GM12878 (cell line): ENCODE results near the gene FLII. TPM values are rescaled to one million over a fixed set of nuclear protein-coding genes. Genes with fewer than 3 reads are reported as not detected.
A peak's percentile ranks its signal among the peaks of the same experiment; 100 is the strongest.

ENCODE experiments used
- ATAC-seq: fragments of 200-7000 bp; cut with Tn5 transposase; 3 replicates; pipeline ENCODE4 v1.9.1; 2020; ENCODE audit warnings: mild to moderate bottlenecking, moderate library complexity
- BruUV-seq: library from RNA; stranded (reverse); fragments of 400-500 nt; replicated peaks from 2 replicates; lab custom pipeline; 2021; lab: Mats Ljungman, UMichigan
- CTCF ChIA-PET: fragments of 300-600 bp; sonication (Branson Sonifier 250); formaldehyde crosslinking; extraction: SDS; loops from one replicate; lab custom pipeline; 2021; ENCODE audit warnings: inconsistent platforms; lab: Yijun Ruan, JAX
- POLR2A ChIA-PET: fragments of 350-600 bp; formaldehyde crosslinking; extraction: SDS; loops from one replicate; lab custom pipeline; 2021; ENCODE audit warnings: inconsistent platforms; lab: Charles Lee
- RAD21 ChIA-PET: fragments of 300-600 bp; sonication (Branson Sonifier 250); formaldehyde crosslinking; loops from one replicate; lab custom pipeline; 2023; ENCODE audit warnings: antibody characterized with exemption; ENCODE audit not compliant: unreplicated experiment; lab: Charles Lee
- SMC1A ChIA-PET: fragments of 300-600 bp; sonication (Branson Sonifier 250); formaldehyde crosslinking; loops from one replicate; lab custom pipeline; 2023; ENCODE audit not compliant: unreplicated experiment, uncharacterized antibody; lab: Charles Lee
- DNase-seq: peaks from one replicate; pipeline ENCODE4 v3.0.0-alpha.2; 2011; ENCODE audit warnings: low read depth, low spot score
- FAIRE-seq: peaks from 3 replicates; lab custom pipeline; 2011; peaks lifted over from hg19 to GRCh38; lab: Jason Lieb, UNC
- H2AFZ ChIP-seq: 2 replicates; pipeline ENCODE4 v1.6.0; 2011; ENCODE audit warnings: low read depth, low read length, control low read depth; ENCODE audit not compliant: control insufficient read depth
- H3K27ac ChIP-seq: 2 replicates; pipeline ENCODE4 v1.5.1; 2011; ENCODE audit warnings: control low read depth; ENCODE audit not compliant: control insufficient read depth, insufficient read depth
- H3K27me3 ChIP-seq, 2 experiments: replicated peaks in 1 of 2; 2 replicates each; pipeline versions ENCODE4 v1.6.0 to v1.6.1; 2011; ENCODE audit warnings: low read length in 1 of 2; ENCODE audit not compliant: control insufficient read depth in 2 of 2, insufficient read depth in 2 of 2
- H3K36me3 ChIP-seq, 2 experiments: 2 replicates each; pipeline ENCODE4 v1.5.1; 2011; ENCODE audit warnings: low read length in 1 of 2; ENCODE audit not compliant: control insufficient read depth in 2 of 2, insufficient read depth in 2 of 2
- H3K4me1 ChIP-seq: 2 replicates; pipeline ENCODE4 v1.6.1; 2011; ENCODE audit warnings: mild to moderate bottlenecking, low read length, moderate library complexity, mixed read lengths; ENCODE audit not compliant: control insufficient read depth, insufficient read depth
- H3K4me2 ChIP-seq: 2 replicates; pipeline ENCODE4 v1.6.0; 2011; ENCODE audit warnings: control low read depth; ENCODE audit not compliant: control insufficient read depth, insufficient read depth
- H3K4me3 ChIP-seq: fragments of 200-600 bp; sonication (generic); 2 replicates; pipeline ENCODE4 v1.5.1; 2016
- H3K79me2 ChIP-seq: 2 replicates; pipeline ENCODE4 v1.6.0; 2011; ENCODE audit warnings: low read length; ENCODE audit not compliant: control insufficient read depth, insufficient read depth
- H3K9ac ChIP-seq: 2 replicates; pipeline ENCODE4 v1.8.0; 2011; ENCODE audit warnings: low read length, control low read depth, mixed read lengths; ENCODE audit not compliant: control insufficient read depth, insufficient read depth
- H3K9me3 ChIP-seq: replicated peaks from 3 replicates; pipeline ENCODE4 v1.5.1; 2011; ENCODE audit warnings: mild to moderate bottlenecking, low read length; ENCODE audit not compliant: control insufficient read depth, insufficient read depth
- H4K20me1 ChIP-seq: 2 replicates; pipeline ENCODE4 v1.6.0; 2011; ENCODE audit not compliant: control insufficient read depth, insufficient read depth
- ATF7 ChIP-seq: fragments of 450-650 bp; IDR thresholded peaks from 2 replicates; pipeline ENCODE4 v1.6.1; 2016; ENCODE audit warnings: low read depth, mild to moderate bottlenecking
- BHLHE40 ChIP-seq, 2 experiments: fragments of 450-650 bp in 1 of 2; IDR thresholded peaks; 2 replicates each; pipeline ENCODE4 v1.6.1; 2011 to 2017; ENCODE audit warnings: low read depth in 2 of 2, borderline replicate concordance in 1 of 2, improper control_type of control experiment in 1 of 2, low read length in 1 of 2, mild to moderate bottlenecking in 1 of 2
- BRCA1 ChIP-seq: IDR thresholded peaks from 2 replicates; pipeline ENCODE4 v1.6.1; 2011; ENCODE audit warnings: low read depth, low read length, improper control_type of control experiment
- CHD2 ChIP-seq: IDR thresholded peaks from 2 replicates; pipeline ENCODE4 v1.6.1; 2011; ENCODE audit warnings: low read depth, low read length, improper control_type of control experiment, borderline replicate concordance
- CREM ChIP-seq: IDR thresholded peaks from 2 replicates; pipeline ENCODE4 v1.6.1; 2014; ENCODE audit warnings: antibody characterized with exemption, low read depth
- DPF2 ChIP-seq: fragments of 450-650 bp; IDR thresholded peaks from 2 replicates; pipeline ENCODE4 v1.6.1; 2017; ENCODE audit warnings: mild to moderate bottlenecking
- EGR1 ChIP-seq, 2 experiments: IDR thresholded peaks; 1 replicate in 1 of 2; 2 replicates in 1 of 2; pipeline ENCODE4 v1.6.1; 2011 to 2012; ENCODE audit warnings: low read depth in 2 of 2, low read length in 2 of 2, borderline replicate concordance in 1 of 2, mild to moderate bottlenecking in 1 of 2, moderate library complexity in 1 of 2
- IKZF1 ChIP-seq: fragments of 450-650 bp; conservative IDR thresholded peaks from 2 replicates; pipeline ENCODE4 v1.6.1; 2017; ENCODE audit warnings: antibody characterized with exemption, mild to moderate bottlenecking
- MLLT1 ChIP-seq: fragments of 450-650 bp; IDR thresholded peaks from 2 replicates; pipeline ENCODE4 v1.6.1; 2016; ENCODE audit warnings: mild to moderate bottlenecking
- MYC ChIP-seq: IDR thresholded peaks from 2 replicates; pipeline ENCODE4 v1.6.1; 2011; ENCODE audit warnings: mild to moderate bottlenecking, low read length, moderate library complexity, inconsistent platforms; ENCODE audit not compliant: insufficient read depth, insufficient replicate concordance, insufficient read length, severe bottlenecking
- NFYB ChIP-seq: IDR thresholded peaks from 2 replicates; pipeline ENCODE4 v1.6.1; 2011; ENCODE audit warnings: low read depth, mild to moderate bottlenecking, low read length, improper control_type of control experiment, moderate library complexity; ENCODE audit not compliant: insufficient read depth
- NRF1 ChIP-seq: conservative IDR thresholded peaks from 2 replicates; pipeline ENCODE4 v1.6.1; 2011; ENCODE audit warnings: mild to moderate bottlenecking, low read depth, low read length, improper control_type of control experiment
- PBX3 ChIP-seq: IDR thresholded peaks from 2 replicates; pipeline ENCODE4 v1.6.1; 2011; ENCODE audit warnings: mild to moderate bottlenecking, low read depth, low read length, moderate library complexity; ENCODE audit not compliant: insufficient replicate concordance
- PKNOX1 ChIP-seq: fragments of 450-650 bp; IDR thresholded peaks from 2 replicates; pipeline ENCODE4 v1.6.1; 2016; ENCODE audit warnings: mild to moderate bottlenecking
- RCOR1 ChIP-seq: conservative IDR thresholded peaks from 2 replicates; pipeline ENCODE4 v1.6.1; 2012; ENCODE audit warnings: low read depth, low read length, improper control_type of control experiment
- RUNX3 ChIP-seq: IDR thresholded peaks from 2 replicates; pipeline ENCODE4 v1.6.1; 2012; ENCODE audit warnings: low read length, inconsistent platforms
- SIX5 ChIP-seq: IDR thresholded peaks from 2 replicates; pipeline ENCODE4 v1.6.1; 2011; ENCODE audit warnings: mild to moderate bottlenecking, low read depth, low read length, moderate library complexity; ENCODE audit not compliant: severe bottlenecking
- SP1 ChIP-seq: IDR thresholded peaks from one replicate; pipeline ENCODE4 v1.6.1; 2011; ENCODE audit warnings: low read depth, low read length
- TARDBP ChIP-seq: IDR thresholded peaks from 2 replicates; pipeline ENCODE4 v1.6.1; 2016; ENCODE audit warnings: borderline replicate concordance
- WGBS: methylation state at CpG from one replicate; pipeline ENCODE4 v1.1.6; 2016; ENCODE audit warnings: low lambda C conversion rate; ENCODE audit not compliant: insufficient replicate concordance, insufficient coverage; ENCODE audit errors: missing lambda C conversion rate; 5-methylcytosine and 5-hydroxymethylcytosine counted together
- in situ Hi-C: fragments of 300-500 bp; cut with MboI; formaldehyde crosslinking; loops from 9 replicates; pipeline ENCODE4 v1.14.3; 2018; ENCODE audit warnings: mixed read lengths
- intact Hi-C: fragments of 100-400 bp; cut with micrococcal nuclease; formaldehyde crosslinking; loops from one replicate; pipeline ENCODE4 v1.14.2; 2022; ENCODE audit not compliant: unreplicated experiment
- polyA plus RNA-seq, 11 experiments: library from polyadenylated mRNA; depleted of rRNA in 4 of 11; unstranded in 6 of 11; stranded (reverse) in 5 of 11; fragments of >200 nt; fragmentation: Nextera tagmentation in 4 of 11; fragmentation: Illumina TruSeq in 1 of 11; extraction: Ambion mirVana in 4 of 11; extraction: Trizol in 1 of 11; gene quantifications; 1 replicate in 1 of 11; 2 replicates in 10 of 11; pipeline versions ENCODE4 v1.2.1 to v1.2.3, GENCODE V29; 2011 to 2016; ENCODE audit warnings: inconsistent platforms in 2 of 11, missing spikeins in 2 of 11, low read depth in 1 of 11
- total RNA-seq, 4 experiments: library from RNA; depleted of rRNA in 3 of 4; stranded (reverse); fragments of >200 nt in 3 of 4; fragmentation: Illumina TruSeq in 1 of 4; extraction: Trizol in 1 of 4; gene quantifications; 2 replicates each; pipeline versions ENCODE4 v1.2.1 to v1.2.3, GENCODE V29; 2013 to 2021

Gene FLII
- total and polyA plus RNA-seq, 10 of the 15 experiments (the other 5 are each of a cell fraction or from before 2014, with no cell fraction given), result 22.2 to 200 (median 121) TPM

- Histone ChIP-seq H3K36me3 (no peaks in the 10 kb centered on the region), H3K4me3 (peak within 1 kb of the TSS; percentile 67), H3K4me1 (peaks cover 10% of the 10 kb centered on the region), H3K27ac (no peak within 1 kb of the TSS), H4K20me1 (no peaks in the 10 kb centered on the region), H3K4me2 (peak within 1 kb of the TSS; percentile 67), H3K79me2 (no peaks in the 10 kb centered on the region), H3K9me3 (no peaks in the 10 kb centered on the region), H3K27me3 (no peaks in the 10 kb centered on the region), H3K9ac (peak within 1 kb of the TSS; percentile 67), H2AFZ (peak within 1 kb of the TSS; percentile 91)
- RAD21 ChIA-PET, result interaction anchor here (0.6 kb wide), 1 partner anchor 192 kb away, joined by 5 read pairs; no protein-coding TSS in a partner anchor
- no peak for FAIRE-seq
- no TSS peak for BruUV-seq
- SMC1A ChIA-PET, result no interaction called here
- peak; percentile 34 for DNase-seq
- CTCF ChIA-PET, result no interaction called here
- ATAC-seq, result peak; percentile 97
- intact Hi-C loops, result loop anchor here (5.0 kb wide), 1 partner anchor 43 kb away; the partner anchor contains the start of gene ALKBH5
- in situ Hi-C loops, result no loop called here
- POLR2A ChIA-PET, result interaction anchor here (0.9 kb wide), 1 partner anchor 34 kb away, joined by 4 read pairs; no protein-coding TSS in a partner anchor
- 2% methylated on average over 60 of the region's 60 CpGs for WGBS
- TF ChIP-seq PBX3 (peak; percentile 91), PKNOX1 (peak; percentile 65), BHLHE40 (IDR thresholded peaks at IDR 0.05; ENCODE audit: borderline replicate concordance in 1 of 2, low read depth in 2 of 2, low read length in 1 of 2) (peak in 1 of 2 experiments; percentile 68; a peak in 1 of 4 replicates), BRCA1 (no peak), CHD2 (peak; percentile 39; the same call in 1 of the 2 replicates), RUNX3 (no peak), NRF1 (peak; percentile 49), SP1 (peak; percentile 53), NFYB (peak; percentile 76; the same call in 1 of the 2 replicates), TARDBP (0 out of 2 replicates have a peak, but pooled peaks have one; percentile 65), MLLT1 (no peak), IKZF1 (peak; percentile 75), ATF7 (no peak), SIX5 (peak; percentile 85), DPF2 (peak; percentile 32; the same call in 1 of the 2 replicates), EGR1 (IDR thresholded peaks at IDR 0.05; ENCODE audit: borderline replicate concordance in 1 of 2, low read depth in 2 of 2, low read length in 2 of 2) (no peak), MYC (no peak), RCOR1 (no peak), CREM (peak; percentile 57; the same call in 1 of the 2 replicates)
These were observed 33.4 kb downstream of the FLII start, which contains the start of gene LLGL1 for GRCh38 chr17:18225121-18225641. LLGL1 (plus strand) TSS chr17:18225635; CDS start chr17:18225683, 48 bp downstream.
